ENCODE results near the gene ARAP1.

ARAP1 gene

GRCh38 chr11:72751116-72752087 is 806 bp downstream of the ARAP1 start:
- no peak for TF ChIP-seq CTCF (IDR thresholded peaks at IDR 0.05; ENCODE audit: insufficient read depth, missing control alignments)
- FAIRE-seq, result no peak
- no peak for DNase-seq (ENCODE audit: insufficient read length, low spot score)

- no peak for TF ChIP-seq CTCF (IDR thresholded peaks at IDR 0.05; ENCODE audit: insufficient read depth, missing control alignments)
- FAIRE-seq, result no peak
- no peak for DNase-seq (ENCODE audit: insufficient read length, low spot score)
Measured at GRCh38 chr11:72750556-72751115, 1.6 kb downstream of the ARAP1 start.

GRCh38 chr11:72750086-72750485 is 2.1 kb downstream of the ARAP1 start:
- FAIRE-seq, result no peak
- no peak for DNase-seq (ENCODE audit: insufficient read length, low spot score)
- TF ChIP-seq CTCF (IDR thresholded peaks at IDR 0.05; ENCODE audit: insufficient read depth, missing control alignments), result no peak

GRCh38 chr11:72747289-72747855 is 4.8 kb downstream of the ARAP1 start:
- DNase-seq (ENCODE audit: insufficient read length, low spot score) (no peak), FAIRE-seq (no peak)
- TF ChIP-seq CTCF (IDR thresholded peaks at IDR 0.05; ENCODE audit: insufficient read depth, missing control alignments), result no peak

- TF ChIP-seq CTCF (IDR thresholded peaks at IDR 0.05; ENCODE audit: insufficient read depth, missing control alignments), result no peak
- DNase-seq (ENCODE audit: insufficient read length, low spot score) (no peak), FAIRE-seq (no peak)
Measured at GRCh38 chr11:72746821-72747220, 5.4 kb downstream of the ARAP1 start.

- DNase-seq (ENCODE audit: insufficient read length, low spot score) (no peak), FAIRE-seq (no peak)
- no peak for TF ChIP-seq CTCF (IDR thresholded peaks at IDR 0.05; ENCODE audit: insufficient read depth, missing control alignments)
Measured at GRCh38 chr11:72745925-72746550, 6.2 kb downstream of the ARAP1 start.
